BLaER1 treated with 17β-estradiol and CSF1 and Interleukin-3, amounts not matched to agents 10 nM and 100 nM (cell line): ENCODE results near the gene ZNF618.
A peak's percentile ranks its signal among the peaks of the same experiment; 100 is the strongest.

Source experiments
- H3K27ac ChIP-seq, 11 experiments: shearing (Covaris generic); formaldehyde crosslinking; 2 replicates each; pipeline ENCODE4 v1.8.1; 2022
- H3K27me3 ChIP-seq, 11 experiments: shearing (Covaris generic); formaldehyde crosslinking; 2 replicates each; pipeline ENCODE4 v1.8.1; 2022
- H3K36me3 ChIP-seq, 11 experiments: shearing (Covaris generic); formaldehyde crosslinking; 2 replicates each; pipeline ENCODE4 v1.8.1; 2022
- H3K4me1 ChIP-seq, 10 experiments: shearing (Covaris generic); formaldehyde crosslinking; 2 replicates each; pipeline ENCODE4 v1.8.1; 2022
- H3K4me2 ChIP-seq, 11 experiments: shearing (Covaris generic); formaldehyde crosslinking; 2 replicates each; pipeline ENCODE4 v1.8.1; 2022
- H3K4me3 ChIP-seq, 10 experiments: shearing (Covaris generic); formaldehyde crosslinking; 2 replicates each; pipeline ENCODE4 v1.8.1; 2022
- H3K9ac ChIP-seq, 11 experiments: shearing (Covaris generic); formaldehyde crosslinking; 2 replicates each; pipeline ENCODE4 v1.8.1; 2022
- H3K9me3 ChIP-seq, 11 experiments: shearing (Covaris generic); formaldehyde crosslinking; replicated peaks in 1 of 11; 2 replicates each; pipeline ENCODE4 v1.8.1; 2022
- H4K20me1 ChIP-seq, 11 experiments: shearing (Covaris generic); formaldehyde crosslinking; 2 replicates each; pipeline ENCODE4 v1.8.1; 2022
- Cebpa-rat ChIP-seq, 11 experiments: shearing (Covaris generic); IDR thresholded peaks; 2 replicates each; pipeline ENCODE4 v1.8.1; 2022

ZNF618 gene

GRCh38 chr9:114046237-114046755, 170.2 kb downstream of the ZNF618 start:
- Histone ChIP-seq H3K9me3 (peaks cover 0 to 13% (median 0%) of the 10 kb centered on the region in 11 experiments; a peak in 3 of 22 replicates), H3K27ac (no peak overlapping the region), H4K20me1 (no peaks in the 10 kb centered on the region), H3K4me3 (no peak overlapping the region), H3K4me1 (peaks cover 0 to 24% (median 14%) of the 10 kb centered on the region in 10 experiments; a peak in 10 of 20 replicates), H3K9ac (no peak overlapping the region), H3K27me3 (no peaks in the 10 kb centered on the region), H3K36me3 (peaks cover 17 to 96% (median 67%) of the 10 kb centered on the region in 11 experiments), H3K4me2 (no peak overlapping the region)
- no peak for TF ChIP-seq Cebpa-rat (IDR thresholded peaks at IDR 0.05)

- Histone ChIP-seq H3K36me3 (peaks cover 22 to 99% (median 72%) of the 10 kb centered on the region in 11 experiments), H4K20me1 (no peaks in the 10 kb centered on the region), H3K27ac (no peak overlapping the region), H3K4me2 (0 out of 22 replicates have a peak overlapping the region, but pooled peaks of 1 of the 11 experiments have one; percentile 2), H3K4me1 (peaks cover 0 to 28% (median 18%) of the 10 kb centered on the region in 10 experiments; a peak in 10 of 20 replicates), H3K9me3 (peaks cover 0 to 13% (median 0%) of the 10 kb centered on the region in 11 experiments; a peak in 3 of 22 replicates), H3K27me3 (no peaks in the 10 kb centered on the region), H3K9ac (no peak overlapping the region; a peak in 1 of 22 replicates), H3K4me3 (no peak overlapping the region)
- no peak for TF ChIP-seq Cebpa-rat (IDR thresholded peaks at IDR 0.05)
Measured at GRCh38 chr9:114046875-114047274, 170.8 kb downstream of the ZNF618 start.

GRCh38 chr9:114047717-114048116, 171.6 kb downstream of the ZNF618 start:
- H3K27ac ChIP-seq = no peak overlapping the region
- no peaks in the 10 kb centered on the region for H3K27me3 ChIP-seq
- peaks cover 0 to 7% (median 0%) of the 10 kb centered on the region in 11 experiments; a peak in 3 of 22 replicates for H3K9me3 ChIP-seq
- H3K36me3 ChIP-seq = peaks cover 22 to 99% (median 72%) of the 10 kb centered on the region in 11 experiments
- no peak overlapping the region for H3K4me3 ChIP-seq
- H3K9ac ChIP-seq = no peak overlapping the region
- peak overlapping the region in 1 of 11 experiments; percentile 2; a peak in 1 of 22 replicates for H3K4me2 ChIP-seq
- H4K20me1 ChIP-seq = no peaks in the 10 kb centered on the region
- peaks cover 0 to 35% (median 21%) of the 10 kb centered on the region in 10 experiments; a peak in 10 of 20 replicates for H3K4me1 ChIP-seq
- no peak for TF ChIP-seq Cebpa-rat (IDR thresholded peaks at IDR 0.05)

GRCh38 chr9:114048533-114049415, 172.7 kb downstream of the ZNF618 start:
- no peak for TF ChIP-seq Cebpa-rat (IDR thresholded peaks at IDR 0.05)
- no peaks in the 10 kb centered on the region for H4K20me1 ChIP-seq
- H3K9ac ChIP-seq = no peak overlapping the region
- peaks cover 0 to 3% (median 0%) of the 10 kb centered on the region in 11 experiments; a peak in 1 of 22 replicates for H3K9me3 ChIP-seq
- H3K4me3 ChIP-seq = no peak overlapping the region
- peaks cover 0 to 46% (median 28%) of the 10 kb centered on the region in 10 experiments; a peak in 12 of 20 replicates for H3K4me1 ChIP-seq
- no peak overlapping the region for H3K4me2 ChIP-seq
- peaks cover 22 to 99% (median 74%) of the 10 kb centered on the region in 11 experiments for H3K36me3 ChIP-seq
- H3K27me3 ChIP-seq = no peaks in the 10 kb centered on the region
- H3K27ac ChIP-seq = no peak overlapping the region

- Histone ChIP-seq H3K9me3 (no peaks in the 10 kb centered on the region), H3K4me3 (no peak overlapping the region), H3K9ac (no peak overlapping the region), H3K27me3 (no peaks in the 10 kb centered on the region), H4K20me1 (no peaks in the 10 kb centered on the region), H3K36me3 (peaks cover 22 to 95% (median 74%) of the 10 kb centered on the region in 11 experiments), H3K4me1 (peaks cover 0 to 54% (median 37%) of the 10 kb centered on the region in 10 experiments; a peak in 13 of 20 replicates), H3K4me2 (no peak overlapping the region), H3K27ac (no peak overlapping the region)
- no peak for TF ChIP-seq Cebpa-rat (IDR thresholded peaks at IDR 0.05)
Measured at GRCh38 chr9:114049441-114050225, 173.5 kb downstream of the ZNF618 start.

- Histone ChIP-seq H3K4me2 (peak overlapping the region in 1 of 11 experiments; percentile 99; a peak in 2 of 22 replicates), H4K20me1 (no peaks in the 10 kb centered on the region), H3K4me3 (no peak overlapping the region), H3K36me3 (peaks cover 22 to 89% (median 72%) of the 10 kb centered on the region in 11 experiments), H3K4me1 (peaks cover 3 to 60% (median 42%) of the 10 kb centered on the region in 10 experiments), H3K27me3 (0 out of 22 replicates have a peak, but pooled peaks cover 0 to 3% (median 0%) of the 10 kb centered on the region in 11 experiments), H3K9me3 (no peaks in the 10 kb centered on the region), H3K9ac (no peak overlapping the region), H3K27ac (no peak overlapping the region)
- TF ChIP-seq Cebpa-rat (IDR thresholded peaks at IDR 0.05) = no peak
Measured at GRCh38 chr9:114050226-114050568, 174.1 kb downstream of the ZNF618 start.

GRCh38 chr9:114050646-114051045, 174.5 kb downstream of the ZNF618 start:
- H3K27ac ChIP-seq = no peak overlapping the region
- no peaks in the 10 kb centered on the region for H4K20me1 ChIP-seq
- peaks cover 22 to 85% (median 67%) of the 10 kb centered on the region in 11 experiments for H3K36me3 ChIP-seq
- H3K4me2 ChIP-seq = peak overlapping the region in 4 of 11 experiments; percentile 3 to 99 (median 42); a peak in 4 of 22 replicates
- no peaks in the 10 kb centered on the region for H3K9me3 ChIP-seq
- no peak overlapping the region for H3K4me3 ChIP-seq
- 0 out of 22 replicates have a peak, but pooled peaks cover 0 to 4% (median 0%) of the 10 kb centered on the region in 11 experiments for H3K27me3 ChIP-seq
- peaks cover 8 to 64% (median 46%) of the 10 kb centered on the region in 10 experiments for H3K4me1 ChIP-seq
- no peak overlapping the region for H3K9ac ChIP-seq
- no peak for TF ChIP-seq Cebpa-rat (IDR thresholded peaks at IDR 0.05)

GRCh38 chr9:114051281-114051680, 175.2 kb downstream of the ZNF618 start:
- H3K4me3 ChIP-seq = no peak overlapping the region
- peaks cover 14 to 71% (median 52%) of the 10 kb centered on the region in 10 experiments for H3K4me1 ChIP-seq
- 0 out of 22 replicates have a peak, but pooled peaks cover 0 to 4% (median 0%) of the 10 kb centered on the region in 11 experiments for H3K27me3 ChIP-seq
- peaks cover 22 to 78% (median 62%) of the 10 kb centered on the region in 11 experiments for H3K36me3 ChIP-seq
- H4K20me1 ChIP-seq = no peaks in the 10 kb centered on the region
- no peak for TF ChIP-seq Cebpa-rat (IDR thresholded peaks at IDR 0.05)
- H3K4me2 ChIP-seq = peak overlapping the region in 5 of 11 experiments; percentile 3 to 99 (median 41); a peak in 6 of 22 replicates
- no peak overlapping the region for H3K9ac ChIP-seq
- H3K27ac ChIP-seq = no peak overlapping the region
- H3K9me3 ChIP-seq = no peaks in the 10 kb centered on the region
